Calu3 (cell line): ENCODE measurements around the gene ZNF860. TPM values are rescaled to one million over a fixed set of nuclear protein-coding genes. Genes with fewer than 3 reads are reported as not detected.

Experiments used
- BruUV-seq: library from RNA; stranded (reverse); fragments of 400-500 nt; replicated peaks from 2 replicates; lab custom pipeline; 2021; lab: Mats Ljungman, UMichigan
- CTCF ChIA-PET: fragments of 300-600 bp; sonication (Branson Sonifier 250); formaldehyde crosslinking; loops from one replicate; lab custom pipeline; 2022; ENCODE audit warnings: antibody characterized with exemption; lab: Charles Lee
- DNase-seq: peaks from one replicate; pipeline ENCODE4 v3.0.0; 2022
- H3K27ac Mint-ChIP-seq: one replicate; pipeline ENCODE4 v1.8.0; 2022; ENCODE audit warnings: mixed read lengths; ENCODE audit not compliant: unreplicated experiment
- H3K27me3 Mint-ChIP-seq: one replicate; pipeline ENCODE4 v1.8.0; 2022; ENCODE audit warnings: mixed read lengths; ENCODE audit not compliant: unreplicated experiment
- H3K36me3 Mint-ChIP-seq: one replicate; pipeline ENCODE4 v1.8.0; 2022; ENCODE audit warnings: mild to moderate bottlenecking, moderate library complexity, mixed read lengths; ENCODE audit not compliant: insufficient read depth, unreplicated experiment
- H3K4me1 Mint-ChIP-seq: one replicate; pipeline ENCODE4 v1.8.0; 2022; ENCODE audit warnings: mild to moderate bottlenecking, low read depth, mixed read lengths; ENCODE audit not compliant: unreplicated experiment
- H3K4me3 Mint-ChIP-seq: one replicate; pipeline ENCODE4 v1.8.0; 2022; ENCODE audit warnings: mild to moderate bottlenecking, low read depth, moderate library complexity, mixed read lengths; ENCODE audit not compliant: unreplicated experiment
- H3K9me3 Mint-ChIP-seq: one replicate; pipeline ENCODE4 v1.8.0; 2022; ENCODE audit warnings: low read depth, mixed read lengths; ENCODE audit not compliant: unreplicated experiment
- intact Hi-C: fragments of 100-400 bp; cut with micrococcal nuclease; formaldehyde crosslinking; loops from one replicate; pipeline ENCODE4 v1.10.0; 2022; ENCODE audit not compliant: unreplicated experiment
- total RNA-seq: library from RNA; stranded (reverse); gene quantifications from 2 replicates; pipeline ENCODE4 v1.2.3, GENCODE V29; 2022
- TF ChIP-seq, protein P1 (sequence below): fragments of 200-600 bp; IDR thresholded peaks from one replicate; pipeline ENCODE4 v1.8.0; 2022; ENCODE audit warnings: antibody characterized with exemption; ENCODE audit not compliant: unreplicated experiment

The ZNF860 gene
- total RNA-seq, 1 experiment from 2014 or later, result 11.8 TPM

DNA sequence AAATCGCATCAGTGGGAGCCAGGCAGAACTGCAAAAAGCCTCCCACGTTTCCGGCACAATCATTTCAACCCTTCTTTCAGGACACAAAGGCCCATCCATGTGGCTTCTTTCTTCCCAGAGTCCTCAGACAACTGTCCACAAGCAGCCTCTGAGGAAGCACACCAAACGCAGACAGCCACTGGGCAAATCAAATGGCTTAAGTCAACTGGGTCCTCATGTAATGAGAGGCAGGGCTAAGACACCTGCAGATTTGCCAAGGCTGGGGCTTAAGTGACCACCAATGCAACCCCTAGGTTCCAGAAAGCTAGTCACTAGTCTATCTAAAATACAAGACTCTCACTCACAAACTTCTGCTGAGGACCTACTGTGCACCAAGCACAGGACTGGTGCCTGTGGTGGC, 8.5 kb upstream of the ZNF860 start:
- BruUV-seq, result no TSS peak

DNA sequence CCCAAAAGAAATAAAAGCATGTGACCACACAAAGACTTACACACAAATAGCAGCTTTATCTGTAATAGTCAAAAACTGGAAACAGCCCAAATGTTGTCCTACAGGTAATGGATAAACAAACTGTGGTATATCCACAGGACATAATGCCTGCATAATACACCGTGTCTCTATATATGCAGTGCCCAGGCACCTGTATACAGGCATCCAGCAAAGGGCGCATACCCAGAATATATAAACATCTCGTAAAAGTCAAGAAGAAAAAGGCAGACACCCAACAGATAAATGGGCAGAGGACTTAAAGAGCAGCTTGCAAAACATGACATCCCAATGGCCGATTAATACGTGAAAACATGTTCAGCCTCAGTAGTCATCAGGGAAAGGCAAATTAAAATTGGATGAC, 7.7 kb upstream of the ZNF860 start:
- H3K4me1 Mint-ChIP-seq, result peaks cover 72% of the 10 kb centered on the region
- TF ChIP-seq, protein P1, sequence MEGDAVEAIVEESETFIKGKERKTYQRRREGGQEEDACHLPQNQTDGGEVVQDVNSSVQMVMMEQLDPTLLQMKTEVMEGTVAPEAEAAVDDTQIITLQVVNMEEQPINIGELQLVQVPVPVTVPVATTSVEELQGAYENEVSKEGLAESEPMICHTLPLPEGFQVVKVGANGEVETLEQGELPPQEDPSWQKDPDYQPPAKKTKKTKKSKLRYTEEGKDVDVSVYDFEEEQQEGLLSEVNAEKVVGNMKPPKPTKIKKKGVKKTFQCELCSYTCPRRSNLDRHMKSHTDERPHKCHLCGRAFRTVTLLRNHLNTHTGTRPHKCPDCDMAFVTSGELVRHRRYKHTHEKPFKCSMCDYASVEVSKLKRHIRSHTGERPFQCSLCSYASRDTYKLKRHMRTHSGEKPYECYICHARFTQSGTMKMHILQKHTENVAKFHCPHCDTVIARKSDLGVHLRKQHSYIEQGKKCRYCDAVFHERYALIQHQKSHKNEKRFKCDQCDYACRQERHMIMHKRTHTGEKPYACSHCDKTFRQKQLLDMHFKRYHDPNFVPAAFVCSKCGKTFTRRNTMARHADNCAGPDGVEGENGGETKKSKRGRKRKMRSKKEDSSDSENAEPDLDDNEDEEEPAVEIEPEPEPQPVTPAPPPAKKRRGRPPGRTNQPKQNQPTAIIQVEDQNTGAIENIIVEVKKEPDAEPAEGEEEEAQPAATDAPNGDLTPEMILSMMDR, result no peak
- CTCF ChIA-PET, result interaction anchor here (0.6 kb wide), 1 partner anchor 36 kb away, joined by 4 read pairs; no protein-coding TSS in a partner anchor
- BruUV-seq, result no TSS peak
- intact Hi-C loops, result no loop called here
- DNase-seq, result no peak
- H3K36me3 Mint-ChIP-seq, result peaks cover 21% of the 10 kb centered on the region
- no peaks in the 10 kb centered on the region for H3K27me3 Mint-ChIP-seq
- no peak overlapping the region for H3K27ac Mint-ChIP-seq
- no peak overlapping the region for H3K4me3 Mint-ChIP-seq
- H3K9me3 Mint-ChIP-seq, result no peaks in the 10 kb centered on the region

More for the DNA sequence above, 8.5 kb upstream of the ZNF860 start:
- intact Hi-C loops, result no loop called here
- Mint-ChIP-seq H3K9me3 (no peaks in the 10 kb centered on the region), H3K36me3 (peaks cover 24% of the 10 kb centered on the region), H3K27me3 (no peaks in the 10 kb centered on the region), H3K4me3 (no peak overlapping the region), H3K27ac (no peak overlapping the region), H3K4me1 (peaks cover 72% of the 10 kb centered on the region)
- CTCF ChIA-PET, result interaction anchor here (0.6 kb wide), 1 partner anchor 35 kb away, joined by 4 read pairs; no protein-coding TSS in a partner anchor
- TF ChIP-seq, protein P1, result no peak
- no peak for DNase-seq

DNA sequence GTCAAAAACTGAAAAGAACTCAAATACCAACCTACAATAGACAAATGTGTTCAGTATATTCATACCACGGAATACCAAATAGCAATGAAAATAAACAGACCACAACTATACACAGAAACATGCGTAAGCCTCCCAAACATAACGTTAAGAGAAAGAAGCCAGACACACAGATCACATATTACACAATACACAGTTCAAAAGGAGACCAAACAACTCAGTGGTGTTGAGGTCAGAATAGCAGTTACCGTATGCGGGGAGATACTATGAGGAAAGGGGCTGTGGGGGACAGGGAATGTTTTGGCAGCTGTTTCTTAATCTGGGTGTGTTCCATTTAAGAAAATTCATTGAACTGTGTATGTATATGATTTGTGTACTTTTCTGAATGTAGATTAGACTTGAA, 7.1 kb upstream of the ZNF860 start:
- Mint-ChIP-seq H3K9me3 (no peaks in the 10 kb centered on the region), H3K4me1 (peaks cover 72% of the 10 kb centered on the region), H3K36me3 (peaks cover 22% of the 10 kb centered on the region), H3K27ac (no peak overlapping the region), H3K4me3 (no peak overlapping the region), H3K27me3 (no peaks in the 10 kb centered on the region)
- CTCF ChIA-PET, result no interaction called here
- intact Hi-C loops, result no loop called here
- DNase-seq, result no peak
- no TSS peak for BruUV-seq
- TF ChIP-seq, protein P1, result no peak

DNA sequence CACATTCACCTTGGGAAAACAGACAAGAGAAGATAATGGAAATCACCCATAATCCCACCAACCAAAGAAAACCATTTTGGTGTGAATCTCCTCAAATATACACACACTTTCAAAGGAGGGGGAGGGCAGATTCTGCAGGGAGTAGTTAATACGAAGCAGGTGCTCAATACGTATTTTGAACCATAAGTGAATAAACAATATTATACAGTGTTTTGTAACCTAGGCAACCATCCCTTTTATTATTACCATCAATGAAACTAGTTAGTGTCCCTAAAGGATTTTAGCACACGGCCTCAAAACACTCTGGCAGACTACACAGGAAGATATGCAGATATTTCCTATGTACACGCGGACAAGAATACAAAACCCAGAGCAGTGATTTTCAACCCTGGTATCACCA, 6.6 kb upstream of the ZNF860 start:
- intact Hi-C loops, result no loop called here
- Mint-ChIP-seq H3K4me3 (no peak overlapping the region), H3K36me3 (peaks cover 22% of the 10 kb centered on the region), H3K27ac (no peak overlapping the region), H3K27me3 (no peaks in the 10 kb centered on the region), H3K4me1 (peaks cover 70% of the 10 kb centered on the region), H3K9me3 (no peaks in the 10 kb centered on the region)
- BruUV-seq, result no TSS peak
- CTCF ChIA-PET, result no interaction called here
- TF ChIP-seq, protein P1, result no peak
- DNase-seq, result no peak
